GM12865 (cell line): ENCODE results near the gene SPEM3.

Experiments used
- DNase-seq: peaks from one replicate; pipeline ENCODE4 v3.0.0; 2010; ENCODE audit warnings: low read depth
- H3K4me3 ChIP-seq: 2 replicates; pipeline ENCODE4 v1.5.1; 2011; ENCODE audit warnings: mild to moderate bottlenecking, low read depth, low read length, control low read depth
- TF ChIP-seq, protein P1 (sequence below): IDR thresholded peaks from 2 replicates; pipeline ENCODE4 v1.5.1; 2011; ENCODE audit warnings: low read length, control low read depth, low read depth, inconsistent platforms; ENCODE audit not compliant: insufficient read depth; ENCODE audit errors: missing control alignments

The SPEM3 gene

DNA sequence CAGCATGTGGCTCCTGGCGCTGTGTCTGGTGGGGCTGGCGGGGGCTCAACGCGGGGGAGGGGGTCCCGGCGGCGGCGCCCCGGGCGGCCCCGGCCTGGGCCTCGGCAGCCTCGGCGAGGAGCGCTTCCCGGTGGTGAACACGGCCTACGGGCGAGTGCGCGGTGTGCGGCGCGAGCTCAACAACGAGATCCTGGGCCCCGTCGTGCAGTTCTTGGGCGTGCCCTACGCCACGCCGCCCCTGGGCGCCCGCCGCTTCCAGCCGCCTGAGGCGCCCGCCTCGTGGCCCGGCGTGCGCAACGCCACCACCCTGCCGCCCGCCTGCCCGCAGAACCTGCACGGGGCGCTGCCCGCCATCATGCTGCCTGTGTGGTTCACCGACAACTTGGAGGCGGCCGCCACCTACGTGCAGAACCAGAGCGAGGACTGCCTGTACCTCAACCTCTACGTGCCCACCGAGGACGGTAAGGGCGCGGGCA lies 20.4 kb upstream of the SPEM3 start:
- TF ChIP-seq, protein P1, sequence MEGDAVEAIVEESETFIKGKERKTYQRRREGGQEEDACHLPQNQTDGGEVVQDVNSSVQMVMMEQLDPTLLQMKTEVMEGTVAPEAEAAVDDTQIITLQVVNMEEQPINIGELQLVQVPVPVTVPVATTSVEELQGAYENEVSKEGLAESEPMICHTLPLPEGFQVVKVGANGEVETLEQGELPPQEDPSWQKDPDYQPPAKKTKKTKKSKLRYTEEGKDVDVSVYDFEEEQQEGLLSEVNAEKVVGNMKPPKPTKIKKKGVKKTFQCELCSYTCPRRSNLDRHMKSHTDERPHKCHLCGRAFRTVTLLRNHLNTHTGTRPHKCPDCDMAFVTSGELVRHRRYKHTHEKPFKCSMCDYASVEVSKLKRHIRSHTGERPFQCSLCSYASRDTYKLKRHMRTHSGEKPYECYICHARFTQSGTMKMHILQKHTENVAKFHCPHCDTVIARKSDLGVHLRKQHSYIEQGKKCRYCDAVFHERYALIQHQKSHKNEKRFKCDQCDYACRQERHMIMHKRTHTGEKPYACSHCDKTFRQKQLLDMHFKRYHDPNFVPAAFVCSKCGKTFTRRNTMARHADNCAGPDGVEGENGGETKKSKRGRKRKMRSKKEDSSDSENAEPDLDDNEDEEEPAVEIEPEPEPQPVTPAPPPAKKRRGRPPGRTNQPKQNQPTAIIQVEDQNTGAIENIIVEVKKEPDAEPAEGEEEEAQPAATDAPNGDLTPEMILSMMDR = no peak
- no peak overlapping the region for H3K4me3 ChIP-seq
- DNase-seq = no peak

DNA sequence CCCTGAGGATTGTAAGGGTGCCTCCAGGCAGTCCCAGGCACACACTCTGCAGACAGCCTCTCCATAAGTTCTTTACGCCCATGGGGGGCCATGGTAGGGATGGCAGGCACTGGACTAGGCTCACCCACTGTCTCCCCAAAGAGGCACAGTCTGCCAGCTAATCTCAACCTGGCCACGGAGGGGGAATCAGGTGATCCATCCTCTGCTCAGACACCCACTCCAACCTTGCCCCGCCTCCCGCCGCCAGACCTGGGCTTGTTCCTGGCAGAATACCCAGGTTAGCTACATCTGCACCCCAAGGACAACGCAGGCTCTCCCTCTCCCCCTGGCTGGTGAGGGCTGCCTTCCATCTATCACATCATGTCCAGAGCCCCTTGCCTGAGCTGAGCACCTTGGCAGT lies 19.8 kb upstream of the SPEM3 start:
- DNase-seq = no peak
- no peak overlapping the region for H3K4me3 ChIP-seq
- TF ChIP-seq, protein P1 = no peak

DNA sequence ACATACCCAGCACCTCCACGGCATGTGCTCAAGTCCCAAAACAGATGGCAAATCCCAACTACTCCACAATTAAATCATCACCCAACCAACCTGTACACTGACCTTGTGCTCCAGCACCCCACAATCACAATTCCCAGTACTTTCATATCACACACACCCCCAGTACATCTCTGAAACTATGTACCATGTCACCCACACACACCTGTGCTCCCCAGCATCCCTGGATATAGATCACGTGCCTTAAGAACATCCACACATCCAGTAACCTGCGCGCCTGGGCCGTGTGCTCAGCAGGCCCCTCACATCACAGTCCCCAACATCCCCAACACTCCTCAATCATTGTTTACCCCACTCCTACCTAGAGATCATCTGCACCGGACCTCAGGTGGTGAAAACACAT lies 18.9 kb upstream of the SPEM3 start:
- no peak overlapping the region for H3K4me3 ChIP-seq
- no peak for DNase-seq
- TF ChIP-seq, protein P1 = no peak

DNA sequence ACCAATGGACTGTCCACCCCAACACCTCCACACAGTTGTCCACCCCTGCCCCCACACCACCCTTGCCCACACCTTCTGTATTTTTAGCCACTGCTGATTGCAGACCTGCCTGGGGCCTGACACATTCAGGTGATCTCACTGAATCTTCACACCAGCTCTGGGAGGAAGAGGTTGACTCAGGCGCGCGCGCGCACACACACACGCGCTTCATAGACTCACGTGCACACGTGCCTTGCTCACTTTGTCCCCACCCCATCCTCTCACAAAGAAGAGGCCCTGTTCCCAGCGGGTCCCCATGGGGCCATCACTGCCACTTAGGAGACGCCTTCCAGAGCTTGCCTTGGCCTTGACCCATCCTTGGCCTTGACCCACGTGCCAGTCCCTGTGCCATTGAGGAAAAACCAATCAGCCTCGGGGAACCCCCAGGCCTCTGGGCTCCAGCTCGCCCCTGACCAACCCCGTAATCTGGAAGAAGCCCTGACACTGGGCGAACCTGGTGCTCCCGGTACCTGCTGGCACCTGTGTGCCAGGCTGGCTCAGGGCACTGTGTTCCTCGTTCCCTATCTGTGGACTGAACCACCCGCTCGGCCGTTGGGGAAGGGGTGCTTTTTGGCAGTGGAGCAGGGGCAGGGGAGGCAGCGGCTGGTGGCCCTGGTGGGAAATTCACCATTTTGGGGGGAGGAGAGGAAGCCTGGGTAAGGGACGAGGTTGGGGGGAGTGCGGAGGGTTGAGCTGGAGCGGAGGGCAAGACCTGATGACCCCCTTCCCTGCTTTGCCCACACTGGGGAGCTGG lies 17.8 kb upstream of the SPEM3 start:
- TF ChIP-seq, protein P1 = no peak
- DNase-seq = no peak

DNA sequence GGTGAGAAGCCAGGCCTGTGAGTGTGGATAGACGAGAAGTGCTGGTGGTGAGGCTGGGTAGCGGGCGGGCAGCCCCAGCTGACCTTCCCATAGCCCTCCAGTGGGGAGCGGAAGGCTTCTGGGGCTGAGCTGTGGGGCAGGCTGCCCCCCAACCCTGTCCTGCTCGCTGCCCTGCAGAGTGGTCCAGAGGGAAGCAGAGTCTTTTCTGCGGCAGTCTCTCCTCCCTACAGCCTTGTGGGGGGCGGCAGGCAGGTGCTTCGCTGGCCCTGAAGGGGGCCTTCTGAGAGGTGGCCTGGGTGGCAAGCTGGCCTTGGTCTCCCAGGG lies 17.3 kb upstream of the SPEM3 start:
- DNase-seq = no peak
- no peak overlapping the region for H3K4me3 ChIP-seq
- TF ChIP-seq, protein P1 = no peak

More for the DNA sequence above, 17.8 kb upstream of the SPEM3 start:
- no peak overlapping the region for H3K4me3 ChIP-seq

DNA sequence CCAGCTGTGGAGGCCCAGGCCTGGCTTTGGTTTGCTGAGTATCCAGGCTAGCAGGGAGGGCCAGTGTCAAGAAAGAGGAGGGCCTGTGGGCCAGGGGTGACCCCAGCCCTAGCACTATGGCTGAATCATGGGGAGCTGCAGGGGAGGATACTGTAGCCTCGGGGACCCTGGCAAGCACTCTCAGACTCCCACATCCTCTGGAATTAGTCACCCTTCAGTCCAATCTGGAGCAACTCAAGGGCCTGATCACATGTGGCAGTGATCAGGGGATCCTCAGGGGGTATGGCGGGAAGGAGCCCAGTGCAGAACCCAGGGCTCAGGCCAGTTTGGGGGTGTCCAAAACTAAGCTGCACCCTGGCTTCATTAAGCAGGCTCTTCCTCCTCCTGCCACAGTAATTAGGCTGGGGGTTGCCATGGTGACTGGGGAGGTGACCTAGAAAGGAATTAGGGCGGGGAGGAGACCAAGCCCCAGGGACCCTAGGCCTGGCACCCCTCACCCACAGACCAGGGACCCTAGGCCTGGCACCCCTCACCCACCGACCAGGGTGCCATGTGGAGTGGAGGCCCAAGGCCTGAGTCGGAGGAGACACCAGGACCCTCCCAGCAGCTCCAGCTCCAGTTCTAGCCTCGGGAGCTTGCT lies 15.2 kb upstream of the SPEM3 start:
- TF ChIP-seq, protein P1 = no peak
- H3K4me3 ChIP-seq = no peak overlapping the region
- no peak for DNase-seq
